Astrocyte (in vitro differentiated cells and primary cell): Measurements from ENCODE around the gene GNAS-AS1. TPM values are rescaled to one million over a fixed set of nuclear protein-coding genes. Genes with fewer than 3 reads are reported as not detected.
A peak's percentile ranks its signal among the peaks of the same experiment; 100 is the strongest.

Experiments
- DNase-seq: peaks from one replicate; pipeline ENCODE4 v3.0.0-alpha.2; 2010; ENCODE audit warnings: low read depth
- FAIRE-seq: peaks from 2 replicates; lab custom pipeline; 2011; peaks lifted over from hg19 to GRCh38; lab: Jason Lieb, UNC
- H2AFZ ChIP-seq: 2 replicates; pipeline ENCODE4 v1.6.0; 2012; ENCODE audit warnings: low read depth, low read length, inconsistent platforms
- H3K27ac ChIP-seq: 2 replicates; pipeline ENCODE4 v1.5.1; 2011; ENCODE audit warnings: low read depth, low read length, inconsistent platforms
- H3K27me3 ChIP-seq: 2 replicates; pipeline ENCODE4 v1.6.0; 2011; ENCODE audit warnings: low read length, inconsistent platforms; ENCODE audit not compliant: insufficient read depth
- H3K36me3 ChIP-seq: 2 replicates; pipeline ENCODE4 v1.5.1; 2011; ENCODE audit warnings: low read length, inconsistent platforms; ENCODE audit not compliant: insufficient read depth
- H3K4me1 ChIP-seq: 2 replicates; pipeline ENCODE4 v1.5.1; 2011; ENCODE audit warnings: low read length, inconsistent platforms; ENCODE audit not compliant: insufficient read depth
- H3K4me2 ChIP-seq: 2 replicates; pipeline ENCODE4 v1.6.0; 2012; ENCODE audit warnings: low read length, inconsistent platforms
- H3K4me3 ChIP-seq: 2 replicates; pipeline ENCODE4 v1.5.1; 2011; ENCODE audit warnings: low read depth, mild to moderate bottlenecking, low read length, inconsistent platforms; ENCODE audit not compliant: insufficient read depth
- H3K79me2 ChIP-seq: 2 replicates; pipeline ENCODE4 v1.6.0; 2012; ENCODE audit warnings: mild to moderate bottlenecking, low read length, inconsistent platforms; ENCODE audit not compliant: insufficient read depth
- H3K9ac ChIP-seq: 2 replicates; pipeline ENCODE4 v1.6.0; 2012; ENCODE audit warnings: mild to moderate bottlenecking, low read length, inconsistent platforms
- H3K9me3 ChIP-seq: 2 replicates; pipeline ENCODE4 v1.5.1; 2012; ENCODE audit warnings: low read depth, mild to moderate bottlenecking, low read length, inconsistent platforms; ENCODE audit not compliant: insufficient read depth
- H4K20me1 ChIP-seq: 2 replicates; pipeline ENCODE4 v1.6.0; 2012; ENCODE audit warnings: low read length, inconsistent platforms; ENCODE audit not compliant: insufficient read depth
- H3K27ac Mint-ChIP-seq: one replicate; pipeline ENCODE4 v1.8.0; 2021; ENCODE audit warnings: mild to moderate bottlenecking, mixed read lengths; ENCODE audit not compliant: unreplicated experiment
- H3K27me3 Mint-ChIP-seq: one replicate; pipeline ENCODE4 v1.8.0; 2021; ENCODE audit warnings: low read depth, mixed read lengths; ENCODE audit not compliant: unreplicated experiment
- H3K36me3 Mint-ChIP-seq: one replicate; pipeline ENCODE4 v1.8.0; 2021; ENCODE audit warnings: low read depth, mixed read lengths; ENCODE audit not compliant: unreplicated experiment
- H3K4me1 Mint-ChIP-seq: one replicate; pipeline ENCODE4 v1.8.0; 2021; ENCODE audit warnings: low read depth, mixed read lengths; ENCODE audit not compliant: unreplicated experiment
- H3K4me3 Mint-ChIP-seq: one replicate; pipeline ENCODE4 v1.8.0; 2021; ENCODE audit warnings: mild to moderate bottlenecking, moderate library complexity, mixed read lengths; ENCODE audit not compliant: unreplicated experiment
- H3K9me3 Mint-ChIP-seq: one replicate; pipeline ENCODE4 v1.8.0; 2021; ENCODE audit warnings: mild to moderate bottlenecking, mixed read lengths; ENCODE audit not compliant: unreplicated experiment
- EZH2 ChIP-seq: IDR thresholded peaks from 2 replicates; pipeline ENCODE4 v1.6.1; 2012; ENCODE audit warnings: mild to moderate bottlenecking, low read length, inconsistent platforms; ENCODE audit not compliant: insufficient read depth
- total RNA-seq: library from RNA; stranded (reverse); gene quantifications from 2 replicates; pipeline ENCODE4 v1.2.1, GENCODE V29; 2021
- TF ChIP-seq, protein P1 (sequence below): IDR thresholded peaks from 2 replicates; pipeline ENCODE4 v1.5.1; 2011; ENCODE audit warnings: low read depth, mild to moderate bottlenecking, inconsistent platforms, low read length, moderate library complexity; ENCODE audit not compliant: insufficient read depth

Gene GNAS-AS1
- total RNA-seq, 1 donor from 2014 or later = 3.8 TPM

DNA sequence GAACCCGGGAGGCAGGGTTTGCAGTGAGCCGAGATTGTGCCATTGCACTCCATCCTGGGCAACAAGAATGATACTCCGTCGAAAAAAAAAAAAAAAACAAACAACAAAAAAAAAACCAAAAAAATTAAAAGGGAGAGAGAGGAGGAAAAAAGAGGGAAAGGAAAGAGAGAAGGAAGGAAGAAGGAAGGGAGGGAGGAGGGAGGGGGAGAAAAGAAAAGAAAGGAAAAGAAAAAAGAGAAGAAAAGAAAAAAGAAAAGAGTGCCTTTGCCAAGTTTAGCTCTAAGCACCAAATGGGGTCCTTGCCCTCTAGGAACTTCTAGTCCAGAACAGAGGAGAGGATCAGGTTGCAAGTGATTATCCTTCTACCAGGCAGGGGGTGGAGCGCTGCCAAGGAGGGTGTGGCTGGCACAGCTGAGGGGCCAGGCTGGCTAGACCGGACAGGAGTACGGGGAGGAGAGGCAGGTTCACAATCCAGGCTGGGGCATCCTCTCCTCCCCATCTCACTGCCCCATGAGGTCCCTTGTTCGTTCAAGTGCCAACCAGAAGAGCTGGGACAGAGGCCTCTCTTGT is 20.9 kb upstream of the GNAS-AS1 start:
- Histone ChIP-seq H3K79me2 (no peaks in the 10 kb centered on the region), H3K36me3 (no peaks in the 10 kb centered on the region), H3K4me3 (no peak overlapping the region), H3K27ac (no peak overlapping the region), H3K9me3 (no peaks in the 10 kb centered on the region), H3K9ac (no peak overlapping the region), H2AFZ (no peak overlapping the region), H3K4me1 (peaks cover 12% of the 10 kb centered on the region), H3K4me2 (no peak overlapping the region), H4K20me1 (no peaks in the 10 kb centered on the region), H3K27me3 (peaks cover 2% of the 10 kb centered on the region)
- Mint-ChIP-seq H3K27ac (no peak overlapping the region), H3K27me3 (peaks cover 4% of the 10 kb centered on the region), H3K9me3 (no peaks in the 10 kb centered on the region), H3K4me3 (no peak overlapping the region), H3K36me3 (no peaks in the 10 kb centered on the region), H3K4me1 (peaks cover 1% of the 10 kb centered on the region)
- no peak for DNase-seq
- FAIRE-seq = no peak
- TF ChIP-seq, protein P1, sequence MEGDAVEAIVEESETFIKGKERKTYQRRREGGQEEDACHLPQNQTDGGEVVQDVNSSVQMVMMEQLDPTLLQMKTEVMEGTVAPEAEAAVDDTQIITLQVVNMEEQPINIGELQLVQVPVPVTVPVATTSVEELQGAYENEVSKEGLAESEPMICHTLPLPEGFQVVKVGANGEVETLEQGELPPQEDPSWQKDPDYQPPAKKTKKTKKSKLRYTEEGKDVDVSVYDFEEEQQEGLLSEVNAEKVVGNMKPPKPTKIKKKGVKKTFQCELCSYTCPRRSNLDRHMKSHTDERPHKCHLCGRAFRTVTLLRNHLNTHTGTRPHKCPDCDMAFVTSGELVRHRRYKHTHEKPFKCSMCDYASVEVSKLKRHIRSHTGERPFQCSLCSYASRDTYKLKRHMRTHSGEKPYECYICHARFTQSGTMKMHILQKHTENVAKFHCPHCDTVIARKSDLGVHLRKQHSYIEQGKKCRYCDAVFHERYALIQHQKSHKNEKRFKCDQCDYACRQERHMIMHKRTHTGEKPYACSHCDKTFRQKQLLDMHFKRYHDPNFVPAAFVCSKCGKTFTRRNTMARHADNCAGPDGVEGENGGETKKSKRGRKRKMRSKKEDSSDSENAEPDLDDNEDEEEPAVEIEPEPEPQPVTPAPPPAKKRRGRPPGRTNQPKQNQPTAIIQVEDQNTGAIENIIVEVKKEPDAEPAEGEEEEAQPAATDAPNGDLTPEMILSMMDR = no peak
- no peak for TF ChIP-seq EZH2

DNA sequence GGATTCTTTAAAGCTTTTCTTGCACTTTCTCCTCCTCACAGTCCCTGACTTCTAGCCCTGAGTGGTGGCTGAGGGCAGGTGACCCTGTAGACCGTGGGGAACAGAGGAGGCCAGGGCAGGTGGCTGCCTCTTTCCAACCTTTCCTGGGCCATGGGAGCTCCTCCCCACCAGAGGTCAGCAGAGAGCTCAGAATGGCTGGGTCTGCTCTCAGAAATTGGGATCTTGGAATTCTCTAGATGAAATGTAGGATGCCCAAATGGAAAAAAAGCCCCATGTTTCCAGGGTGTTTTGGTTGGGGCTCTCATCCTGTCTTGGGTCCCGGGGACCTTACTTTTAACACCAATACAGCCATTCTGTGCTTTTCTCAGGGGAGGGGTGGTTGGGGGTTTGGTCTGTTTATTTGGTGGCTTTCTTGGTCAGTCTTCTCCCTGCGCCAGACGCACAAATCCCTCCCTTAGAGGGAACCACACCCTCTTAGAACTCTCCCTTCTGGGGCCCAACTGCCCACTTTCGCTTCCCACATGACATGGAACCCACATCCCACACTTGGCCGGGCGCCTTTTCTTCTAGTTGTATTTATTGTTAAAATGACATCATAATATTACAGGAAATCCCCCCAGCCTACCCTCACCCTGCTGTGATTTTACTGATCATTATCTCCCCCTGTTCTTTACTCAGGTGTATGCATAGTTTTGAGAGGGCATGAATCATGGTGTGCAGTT is 19.8 kb upstream of the GNAS-AS1 start:
- Mint-ChIP-seq H3K36me3 (no peaks in the 10 kb centered on the region), H3K27me3 (peaks cover 4% of the 10 kb centered on the region), H3K4me3 (no peak overlapping the region), H3K4me1 (no peaks in the 10 kb centered on the region), H3K9me3 (no peaks in the 10 kb centered on the region), H3K27ac (no peak overlapping the region)
- no peak for TF ChIP-seq EZH2
- TF ChIP-seq, protein P1 = peak; percentile 89
- Histone ChIP-seq H3K79me2 (no peaks in the 10 kb centered on the region), H4K20me1 (no peaks in the 10 kb centered on the region), H3K4me3 (no peak overlapping the region), H3K27me3 (peaks cover 12% of the 10 kb centered on the region), H3K9ac (no peak overlapping the region), H3K27ac (no peak overlapping the region), H3K36me3 (no peaks in the 10 kb centered on the region), H3K4me1 (peaks cover 5% of the 10 kb centered on the region), H3K4me2 (no peak overlapping the region), H3K9me3 (no peaks in the 10 kb centered on the region), H2AFZ (no peak overlapping the region)
- no peak for FAIRE-seq
- DNase-seq = no peak

DNA sequence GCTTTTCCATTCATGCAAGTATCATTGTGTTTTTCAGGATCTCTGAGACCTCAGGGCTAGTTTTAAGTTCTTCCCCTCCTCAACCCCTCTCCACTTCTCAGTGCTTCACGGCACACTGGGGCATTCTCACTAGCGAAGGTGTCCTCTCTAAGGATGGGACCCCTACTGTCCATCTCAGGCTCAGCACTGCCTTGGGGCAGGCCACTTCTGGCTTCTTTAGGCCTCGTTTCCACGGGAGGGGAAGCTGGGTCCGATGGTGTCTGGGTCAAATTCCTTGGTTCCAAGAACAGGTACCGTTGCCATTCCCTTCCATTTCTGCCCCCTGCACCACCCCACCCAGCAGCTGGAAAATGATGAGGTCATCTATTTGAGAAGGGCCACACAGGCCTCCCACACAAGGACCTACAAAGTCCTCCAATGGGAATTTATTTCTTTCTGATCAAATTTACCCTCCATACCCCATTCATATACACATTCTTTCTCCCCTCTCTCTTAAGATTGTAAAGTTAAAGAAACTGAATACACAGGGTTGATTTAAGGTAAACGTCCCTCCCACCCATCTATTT is 19.0 kb upstream of the GNAS-AS1 start:
- no peak overlapping the region for H3K4me3 Mint-ChIP-seq
- H3K27ac Mint-ChIP-seq = no peak overlapping the region
- Histone ChIP-seq H3K9me3 (no peaks in the 10 kb centered on the region), H3K9ac (no peak overlapping the region), H3K27me3 (peaks cover 12% of the 10 kb centered on the region), H3K79me2 (no peaks in the 10 kb centered on the region), H2AFZ (no peak overlapping the region), H3K36me3 (no peaks in the 10 kb centered on the region), H3K27ac (no peak overlapping the region), H3K4me3 (no peak overlapping the region), H3K4me2 (no peak overlapping the region), H4K20me1 (no peaks in the 10 kb centered on the region), H3K4me1 (no peaks in the 10 kb centered on the region)
- peaks cover 4% of the 10 kb centered on the region for H3K27me3 Mint-ChIP-seq
- H3K9me3 Mint-ChIP-seq = no peaks in the 10 kb centered on the region
- H3K4me1 Mint-ChIP-seq = no peaks in the 10 kb centered on the region
- no peaks in the 10 kb centered on the region for H3K36me3 Mint-ChIP-seq
- DNase-seq (no peak), FAIRE-seq (no peak)
- no peak for TF ChIP-seq EZH2
- TF ChIP-seq, protein P1 = no peak
